Activated CD4-positive, alpha-beta T cell treated with anti-CD3 and anti-CD28 coated beads for 36 hours (primary cell): ENCODE data around the gene USP43. TPM values are rescaled to one million over a fixed set of nuclear protein-coding genes. Genes with fewer than 3 reads are reported as not detected.

Experiments used
- ATAC-seq: fragments of 200-7000 bp; cut with Tn5 transposase; one replicate; pipeline ENCODE4 v1.10.0; 2021; ENCODE audit warnings: mild to moderate bottlenecking, moderate library complexity
- CTCF ChIA-PET: fragments of 350-600 bp; sonication (Branson Sonifier 250); formaldehyde crosslinking; loops from one replicate; lab custom pipeline; 2021; ENCODE audit warnings: antibody characterized with exemption; lab: Charles Lee
- POLR2A ChIA-PET: fragments of 350-600 bp; sonication (Branson Sonifier 250); formaldehyde crosslinking; loops from one replicate; lab custom pipeline; 2021; ENCODE audit warnings: antibody characterized with exemption, inconsistent platforms; lab: Charles Lee
- DNase-seq: peaks from one replicate; pipeline ENCODE4 v3.0.0-alpha.2; 2020
- H3K27ac Mint-ChIP-seq: one replicate; pipeline ENCODE4 v1.8.0; 2021; ENCODE audit warnings: mixed read lengths
- H3K27me3 Mint-ChIP-seq: one replicate; pipeline ENCODE4 v1.8.0; 2021; ENCODE audit warnings: mixed read lengths
- H3K36me3 Mint-ChIP-seq: one replicate; pipeline ENCODE4 v1.8.0; 2021; ENCODE audit warnings: low read depth, mixed read lengths
- H3K4me1 Mint-ChIP-seq: one replicate; pipeline ENCODE4 v1.8.0; 2021; ENCODE audit warnings: mixed read lengths
- H3K4me3 Mint-ChIP-seq: one replicate; pipeline ENCODE4 v1.8.0; 2021; ENCODE audit warnings: mild to moderate bottlenecking, moderate library complexity, mixed read lengths
- H3K9me3 Mint-ChIP-seq: one replicate; pipeline ENCODE4 v1.8.0; 2021; ENCODE audit warnings: low read depth, mixed read lengths
- intact Hi-C, 2 experiments: fragments of 100-400 bp; cut with DNase I in 1 of 2; cut with micrococcal nuclease in 1 of 2; formaldehyde crosslinking; loops; one replicate each; pipeline versions ENCODE4 v1.14.2 to v1.15.1; 2022 to 2024; cut with DNase I, micrococcal nuclease
- total RNA-seq, 2 experiments: library from RNA; stranded (reverse); gene quantifications; one replicate each; pipeline ENCODE4 v1.2.3, GENCODE V29; 2021

USP43 gene
- total RNA-seq, 2 experiments from 2014 or later, result 0.25 to 0.33 TPM

DNA sequence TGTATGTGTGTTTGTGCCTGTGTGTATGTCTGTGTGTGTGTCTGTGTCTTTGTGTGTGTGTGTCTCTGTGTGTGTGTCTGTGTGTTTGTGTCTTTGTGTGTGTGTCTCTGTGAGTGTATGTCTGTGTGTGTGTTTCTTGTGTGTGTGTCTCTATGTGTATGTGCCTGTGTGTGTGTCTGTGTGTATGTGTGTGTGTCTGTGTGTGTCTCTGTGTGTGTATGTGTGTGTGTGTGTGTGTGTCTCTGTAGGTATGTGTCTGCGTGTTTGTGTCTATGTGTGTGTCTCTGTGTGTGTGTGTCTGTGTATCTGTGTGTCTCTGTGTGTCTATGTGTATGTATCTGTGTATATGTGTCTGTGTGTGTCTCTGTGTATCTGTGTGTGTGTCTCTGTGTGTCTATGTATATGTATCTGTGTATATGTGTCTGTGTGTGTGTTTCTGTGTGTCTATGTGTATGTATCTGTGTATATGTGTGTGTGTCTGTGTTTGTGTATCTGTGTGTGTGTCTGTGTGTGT is 70.2 kb downstream of the USP43 start:
- Mint-ChIP-seq H3K9me3 (no peaks in the 10 kb centered on the region), H3K27ac (no peak overlapping the region), H3K4me1 (no peaks in the 10 kb centered on the region), H3K4me3 (no peak overlapping the region), H3K36me3 (no peaks in the 10 kb centered on the region), H3K27me3 (peaks cover 5% of the 10 kb centered on the region)
- POLR2A ChIA-PET, result no interaction called here
- intact Hi-C loops, result loop anchor here in 1 of 2 experiments (10.0 kb wide), 1 partner anchor 79 kb away; the partner anchor contains the start of gene DHRS7C
- ATAC-seq (no peak), DNase-seq (no peak)
- CTCF ChIA-PET, result interaction anchor here (0.6 kb wide), 1 partner anchor 83 kb away, joined by 3 read pairs; no protein-coding TSS in a partner anchor

DNA sequence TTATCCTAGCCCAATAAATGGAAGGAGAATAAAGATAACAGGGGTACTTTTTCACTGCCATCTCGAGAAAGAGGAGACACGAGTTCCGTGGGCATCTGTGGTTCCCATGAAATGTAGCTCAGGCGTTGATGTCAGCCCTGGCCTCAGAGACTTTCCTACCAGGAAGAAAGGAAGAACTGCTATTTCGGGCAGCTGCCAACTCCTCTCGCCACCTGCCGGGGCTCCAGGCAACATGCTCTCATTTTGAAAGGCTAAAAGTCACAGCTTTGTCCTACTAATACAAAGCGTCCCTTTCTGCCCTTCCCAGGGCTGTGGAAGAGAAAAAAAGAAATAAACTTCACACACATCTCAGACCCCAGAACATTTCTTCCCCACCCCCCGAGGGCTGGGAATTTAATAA is 80.3 kb downstream of the USP43 start:
- CTCF ChIA-PET, result no interaction called here
- POLR2A ChIA-PET, result no interaction called here
- no peaks in the 10 kb centered on the region for H3K9me3 Mint-ChIP-seq
- no peak overlapping the region for H3K4me3 Mint-ChIP-seq
- ATAC-seq, result no peak
- intact Hi-C loops, result loop anchor here in 1 of 2 experiments (5.0 to 10.0 kb wide), 2 partner anchors 229 to 892 kb away; no protein-coding TSS in a partner anchor
- H3K27me3 Mint-ChIP-seq, result peaks cover 2% of the 10 kb centered on the region
- H3K4me1 Mint-ChIP-seq, result no peaks in the 10 kb centered on the region
- DNase-seq, result no peak
- no peak overlapping the region for H3K27ac Mint-ChIP-seq
- no peaks in the 10 kb centered on the region for H3K36me3 Mint-ChIP-seq

DNA sequence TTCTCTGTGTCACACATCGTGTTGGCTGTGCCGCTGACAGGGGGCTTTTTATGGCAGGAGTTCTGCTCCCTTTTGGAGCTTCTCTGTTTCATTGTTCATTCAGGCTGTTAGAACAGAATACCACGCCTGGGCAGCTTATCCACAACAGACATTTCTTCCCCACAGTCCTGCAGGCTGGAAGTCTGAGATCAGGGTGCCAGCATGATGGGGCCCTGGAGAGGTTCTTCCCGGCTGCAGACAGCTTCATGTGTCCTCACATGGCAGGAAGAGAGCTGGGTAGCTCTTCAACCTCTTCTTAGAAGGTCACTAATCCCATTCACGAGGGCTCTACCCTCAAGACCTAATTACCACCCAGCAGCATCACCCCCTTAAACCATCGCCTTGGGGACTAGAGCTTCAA is 81.0 kb downstream of the USP43 start:
- H3K27me3 Mint-ChIP-seq, result peaks cover 2% of the 10 kb centered on the region
- CTCF ChIA-PET, result no interaction called here
- intact Hi-C loops, result loop anchor here in 1 of 2 experiments (5.0 to 10.0 kb wide), 2 partner anchors 229 to 891 kb away; no protein-coding TSS in a partner anchor

DNA sequence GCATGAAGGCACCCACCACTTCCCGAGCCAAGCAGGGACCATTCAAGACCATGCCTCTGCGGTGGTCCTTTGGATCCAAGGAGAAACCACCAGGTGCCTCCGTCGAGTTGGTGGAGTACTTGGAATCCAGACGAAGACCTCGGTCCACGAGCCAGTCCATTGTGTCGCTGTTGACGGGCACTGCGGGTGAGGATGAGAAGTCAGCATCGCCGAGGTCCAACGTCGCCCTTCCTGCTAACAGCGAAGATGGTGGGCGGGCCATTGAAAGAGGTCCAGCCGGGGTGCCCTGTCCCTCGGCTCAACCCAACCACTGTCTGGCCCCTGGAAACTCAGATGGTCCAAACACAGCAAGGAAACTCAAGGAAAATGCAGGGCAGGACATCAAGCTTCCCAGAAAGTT is 82.7 kb downstream of the USP43 start:
- Mint-ChIP-seq H3K4me3 (no peak overlapping the region), H3K36me3 (no peaks in the 10 kb centered on the region), H3K4me1 (no peaks in the 10 kb centered on the region), H3K27me3 (peaks cover 2% of the 10 kb centered on the region), H3K9me3 (no peaks in the 10 kb centered on the region), H3K27ac (no peak overlapping the region)
- intact Hi-C loops, result loop anchor here in 1 of 2 experiments (2.0 to 10.0 kb wide), 3 partner anchors 163 to 889 kb away; no protein-coding TSS in a partner anchor
- ChIA-PET CTCF (interaction anchor here (0.9 to 1.7 kb wide), 3 partner anchors 9 to 189 kb away, joined by 3 to 14 read pairs (median 3); no protein-coding TSS in a partner anchor), POLR2A (no interaction called here)
- DNase-seq (no peak), ATAC-seq (no peak)

More for the DNA sequence above, 81.0 kb downstream of the USP43 start:
- POLR2A ChIA-PET, result no interaction called here
- no peaks in the 10 kb centered on the region for H3K36me3 Mint-ChIP-seq
- ATAC-seq (no peak), DNase-seq (no peak)
- H3K4me3 Mint-ChIP-seq, result no peak overlapping the region
- no peak overlapping the region for H3K27ac Mint-ChIP-seq
- no peaks in the 10 kb centered on the region for H3K9me3 Mint-ChIP-seq
- H3K4me1 Mint-ChIP-seq, result no peaks in the 10 kb centered on the region

DNA sequence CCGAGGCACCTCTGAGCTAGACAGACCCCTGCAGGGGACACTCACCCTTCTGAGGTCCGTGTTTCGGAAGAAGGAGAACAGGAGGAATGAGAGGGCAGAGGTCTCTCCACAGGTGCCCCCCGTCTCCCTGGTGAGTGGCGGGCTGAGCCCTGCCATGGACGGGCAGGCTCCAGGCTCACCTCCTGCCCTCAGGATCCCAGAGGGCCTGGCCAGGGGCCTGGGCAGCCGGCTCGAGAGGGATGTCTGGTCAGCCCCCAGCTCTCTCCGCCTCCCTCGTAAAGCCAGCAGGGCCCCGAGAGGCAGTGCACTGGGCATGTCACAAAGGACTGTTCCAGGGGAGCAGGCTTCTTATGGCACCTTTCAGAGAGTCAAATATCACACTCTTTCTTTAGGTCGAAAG is 83.2 kb downstream of the USP43 start:
- ChIA-PET CTCF (interaction anchor here (0.7 to 1.7 kb wide), 5 partner anchors 9 to 189 kb away, joined by 3 to 14 read pairs (median 3); no protein-coding TSS in a partner anchor), POLR2A (no interaction called here)
- Mint-ChIP-seq H3K36me3 (no peaks in the 10 kb centered on the region), H3K27me3 (peaks cover 2% of the 10 kb centered on the region), H3K9me3 (no peaks in the 10 kb centered on the region), H3K4me1 (no peaks in the 10 kb centered on the region), H3K4me3 (no peak overlapping the region), H3K27ac (no peak overlapping the region)
- ATAC-seq (no peak), DNase-seq (no peak)
- intact Hi-C loops, result loop anchor here in 1 of 2 experiments (2.0 to 10.0 kb wide), 3 partner anchors 162 to 889 kb away; no protein-coding TSS in a partner anchor

DNA sequence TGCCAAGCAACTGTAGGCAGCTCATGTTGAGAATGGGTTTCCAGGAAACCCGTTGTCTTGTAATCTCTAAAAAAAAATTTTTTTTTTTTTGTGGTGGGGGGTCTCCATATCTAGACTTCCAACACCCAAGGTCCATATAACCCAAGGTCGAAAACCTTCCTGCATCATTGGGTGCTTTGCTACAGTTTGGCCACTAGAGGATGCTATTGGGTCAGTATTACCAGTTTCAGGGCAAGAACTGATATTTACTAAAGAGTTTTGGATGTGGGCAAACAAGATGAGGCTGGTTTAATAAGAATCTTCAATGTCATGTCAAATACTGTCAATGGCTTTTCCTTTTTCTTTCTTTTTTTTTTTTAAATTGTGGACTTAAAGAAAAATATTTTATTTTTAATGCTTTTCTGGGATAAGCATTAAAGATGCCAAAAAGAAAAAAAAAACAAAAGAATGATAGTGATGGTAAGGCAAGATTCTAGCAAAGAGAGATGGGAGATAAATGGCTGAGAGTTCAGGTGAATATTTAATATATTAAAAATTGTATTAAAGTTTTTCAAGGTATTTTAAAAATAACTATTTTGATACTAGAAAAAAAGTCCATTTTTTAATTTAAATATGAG is 83.8 kb downstream of the USP43 start:
- H3K4me3 Mint-ChIP-seq, result no peak overlapping the region
- ATAC-seq, result peak; percentile 33
- no peaks in the 10 kb centered on the region for H3K36me3 Mint-ChIP-seq
- no peak overlapping the region for H3K27ac Mint-ChIP-seq
- H3K9me3 Mint-ChIP-seq, result no peaks in the 10 kb centered on the region
- intact Hi-C loops, result loop anchor here in 1 of 2 experiments (2.0 to 10.0 kb wide), 3 partner anchors 162 to 888 kb away; no protein-coding TSS in a partner anchor
- ChIA-PET POLR2A (no interaction called here), CTCF (interaction anchor here (0.6 to 1.7 kb wide), 5 partner anchors 10 to 160 kb away, joined by 3 to 14 read pairs (median 3); no protein-coding TSS in a partner anchor)
- H3K4me1 Mint-ChIP-seq, result no peaks in the 10 kb centered on the region
- no peak for DNase-seq
- no peaks in the 10 kb centered on the region for H3K27me3 Mint-ChIP-seq

DNA sequence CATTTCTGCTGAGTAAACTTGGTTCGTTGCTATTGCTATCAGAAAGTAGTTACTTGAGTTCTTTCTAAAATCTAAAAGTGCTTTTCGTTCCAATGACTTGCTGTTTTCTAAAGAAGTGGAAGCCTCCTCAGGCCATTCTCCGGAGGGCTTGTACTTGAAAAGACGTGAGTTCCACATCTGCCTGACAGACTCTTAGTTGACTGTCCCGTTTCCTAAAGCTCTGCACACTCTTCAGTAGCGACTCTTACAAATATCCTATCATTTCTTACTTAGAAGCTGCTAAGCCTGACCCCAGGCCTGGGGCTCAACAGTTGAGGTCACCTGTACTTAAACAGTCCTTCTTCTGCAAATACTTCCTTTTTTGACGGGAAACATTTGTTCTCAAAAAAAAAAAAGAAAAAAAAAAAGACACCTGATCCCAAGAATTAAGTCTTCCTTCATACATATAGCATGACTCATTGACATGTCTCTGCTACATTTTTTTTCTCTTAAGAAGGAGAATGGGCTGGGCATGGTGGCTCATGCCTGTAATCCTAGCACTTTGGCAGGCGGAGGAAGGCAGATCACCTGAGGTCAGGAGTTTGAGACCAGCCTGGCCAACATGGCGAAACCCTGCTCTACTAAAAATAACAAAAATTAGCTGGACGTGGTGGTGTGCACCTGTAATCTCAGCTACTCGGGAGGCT is 84.6 kb downstream of the USP43 start:
- CTCF ChIA-PET, result interaction anchor here (0.6 to 1.4 kb wide), 4 partner anchors 30 to 237 kb away, joined by 3 to 4 read pairs (median 3); no protein-coding TSS in a partner anchor
- no peak for DNase-seq
- intact Hi-C loops, result loop anchor here in 1 of 2 experiments (2.0 to 10.0 kb wide), 4 partner anchors 39 to 887 kb away; no protein-coding TSS in a partner anchor

DNA sequence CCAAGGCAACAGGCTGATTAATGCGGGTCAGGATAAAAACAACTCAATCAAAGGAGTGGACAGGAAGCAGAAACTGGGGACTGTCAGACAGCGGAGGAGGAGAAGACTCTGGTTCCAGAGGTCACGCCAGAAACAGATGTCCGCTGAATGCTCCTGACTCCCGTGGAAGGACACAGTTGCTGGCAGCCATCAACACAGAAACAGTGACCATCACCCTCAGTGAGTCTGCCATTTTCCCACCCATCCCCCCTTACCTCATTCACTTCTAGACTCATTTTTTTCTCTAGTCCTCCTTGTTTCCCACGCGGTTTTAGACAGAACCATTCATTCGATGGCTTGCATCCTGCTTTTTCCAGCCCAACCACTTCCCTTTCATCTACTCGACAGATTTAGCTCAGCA is 105.2 kb downstream of the USP43 start:
- no peak overlapping the region for H3K4me3 Mint-ChIP-seq
- H3K27me3 Mint-ChIP-seq, result peaks cover 32% of the 10 kb centered on the region

More for the DNA sequence above, 84.6 kb downstream of the USP43 start:
- POLR2A ChIA-PET, result no interaction called here
- no peak for ATAC-seq
- Mint-ChIP-seq H3K4me1 (no peaks in the 10 kb centered on the region), H3K9me3 (no peaks in the 10 kb centered on the region), H3K27ac (no peak overlapping the region), H3K4me3 (no peak overlapping the region), H3K27me3 (no peaks in the 10 kb centered on the region), H3K36me3 (no peaks in the 10 kb centered on the region)

DNA sequence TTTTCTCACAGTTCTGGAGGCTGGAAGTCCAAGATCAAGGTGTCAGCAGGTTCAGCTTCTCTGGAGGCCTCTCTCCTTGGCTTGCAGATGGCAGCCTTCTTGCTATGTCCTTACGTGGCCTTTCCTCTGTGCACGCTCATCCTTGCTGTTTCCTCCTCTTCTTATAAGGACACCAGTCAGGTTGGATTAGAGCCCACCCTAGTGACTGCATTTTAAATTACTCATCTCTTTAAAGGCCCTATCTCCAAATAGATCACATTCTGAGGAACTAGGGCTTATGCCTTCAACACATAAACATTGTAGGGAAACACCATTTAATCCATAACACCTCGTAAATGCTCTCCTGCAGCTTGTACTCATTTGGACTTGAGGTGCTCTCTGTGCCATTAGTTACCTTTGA is 109.8 kb downstream of the USP43 start:
- ATAC-seq (no peak), DNase-seq (no peak)
- H3K4me1 Mint-ChIP-seq, result no peaks in the 10 kb centered on the region
- H3K27me3 Mint-ChIP-seq, result peaks cover 23% of the 10 kb centered on the region
- H3K27ac Mint-ChIP-seq, result no peak overlapping the region
- no peaks in the 10 kb centered on the region for H3K36me3 Mint-ChIP-seq
- CTCF ChIA-PET, result interaction anchor here (0.7 kb wide), 1 partner anchor 202 kb away, joined by 3 read pairs; no protein-coding TSS in a partner anchor
- intact Hi-C loops, result loop anchor here in 1 of 2 experiments (10.0 kb wide), 1 partner anchor 60 kb away; no protein-coding TSS in a partner anchor
- POLR2A ChIA-PET, result no interaction called here
- H3K9me3 Mint-ChIP-seq, result no peaks in the 10 kb centered on the region
- no peak overlapping the region for H3K4me3 Mint-ChIP-seq

More for the DNA sequence above, 105.2 kb downstream of the USP43 start:
- DNase-seq (no peak), ATAC-seq (no peak)
- H3K36me3 Mint-ChIP-seq, result no peaks in the 10 kb centered on the region
- intact Hi-C loops, result loop anchor here in 1 of 2 experiments (10.0 kb wide), 1 partner anchor 64 kb away; no protein-coding TSS in a partner anchor
- no peaks in the 10 kb centered on the region for H3K9me3 Mint-ChIP-seq
- H3K27ac Mint-ChIP-seq, result no peak overlapping the region
- H3K4me1 Mint-ChIP-seq, result no peaks in the 10 kb centered on the region
- CTCF ChIA-PET, result interaction anchor here (0.7 kb wide), 1 partner anchor 18 kb away, joined by 3 read pairs; no protein-coding TSS in a partner anchor
- POLR2A ChIA-PET, result no interaction called here

DNA sequence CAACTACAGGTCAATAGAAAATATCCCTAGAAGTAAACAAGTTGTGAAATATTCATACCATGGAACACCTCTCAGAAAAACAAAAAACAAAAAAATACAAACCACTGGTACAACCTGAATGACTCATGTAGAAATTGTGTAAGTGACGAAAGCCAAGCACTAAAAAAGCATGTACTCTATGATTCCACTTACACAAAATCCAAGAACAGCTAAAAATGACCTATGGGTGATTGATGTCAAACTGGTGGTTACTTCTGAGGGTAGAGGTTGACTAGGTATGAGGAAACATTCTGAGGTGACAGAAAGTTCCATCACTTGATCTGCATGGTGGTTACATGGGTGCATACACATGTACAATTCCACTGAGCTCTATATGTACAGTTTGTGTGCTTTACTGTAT is 114.9 kb downstream of the USP43 start:
- Mint-ChIP-seq H3K27me3 (peaks cover 8% of the 10 kb centered on the region), H3K4me3 (no peak overlapping the region), H3K36me3 (no peaks in the 10 kb centered on the region), H3K4me1 (no peaks in the 10 kb centered on the region), H3K27ac (no peak overlapping the region), H3K9me3 (no peaks in the 10 kb centered on the region)
- ATAC-seq (peak; percentile 58), DNase-seq (no peak)
- ChIA-PET CTCF (interaction anchor here (0.8 to 1.3 kb wide), 3 partner anchors 8 to 29 kb away, joined by 3 read pairs; no protein-coding TSS in a partner anchor), POLR2A (no interaction called here)
- intact Hi-C loops, result no loop called here

DNA sequence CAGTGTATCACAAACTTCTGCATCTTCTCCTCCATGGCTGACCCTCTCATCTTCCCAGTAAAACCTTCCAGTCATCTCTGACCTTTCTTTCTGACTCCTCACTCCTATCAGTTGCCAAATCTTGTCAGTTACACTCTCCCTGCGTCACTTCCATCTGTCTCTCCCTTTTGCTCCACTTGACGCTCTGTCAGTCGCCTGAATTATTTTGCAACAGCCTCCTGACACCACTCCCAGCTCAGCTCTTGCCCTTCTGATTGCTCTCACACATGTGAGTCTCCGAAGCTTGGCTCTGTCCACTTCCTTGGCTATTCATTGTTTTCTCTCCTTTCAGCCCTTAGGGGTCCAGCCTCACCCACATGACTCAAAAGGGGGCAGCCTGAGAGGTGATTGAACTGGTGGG is 118.3 kb downstream of the USP43 start:
- Mint-ChIP-seq H3K36me3 (no peaks in the 10 kb centered on the region), H3K4me1 (no peaks in the 10 kb centered on the region), H3K4me3 (no peak overlapping the region), H3K9me3 (no peaks in the 10 kb centered on the region), H3K27ac (no peak overlapping the region), H3K27me3 (peaks cover 8% of the 10 kb centered on the region)
- no peak for DNase-seq
- ATAC-seq, result peak; percentile 19
- POLR2A ChIA-PET, result no interaction called here
- CTCF ChIA-PET, result no interaction called here
- intact Hi-C loops, result no loop called here
